Amniotic stem cell (primary cell): ENCODE measurements around the gene CD81.

ENCODE experiments used
- DNase-seq: peaks from one replicate; lab custom pipeline; 2025; lab: John Stamatoyannopoulos, UW

Gene CD81

DNA sequence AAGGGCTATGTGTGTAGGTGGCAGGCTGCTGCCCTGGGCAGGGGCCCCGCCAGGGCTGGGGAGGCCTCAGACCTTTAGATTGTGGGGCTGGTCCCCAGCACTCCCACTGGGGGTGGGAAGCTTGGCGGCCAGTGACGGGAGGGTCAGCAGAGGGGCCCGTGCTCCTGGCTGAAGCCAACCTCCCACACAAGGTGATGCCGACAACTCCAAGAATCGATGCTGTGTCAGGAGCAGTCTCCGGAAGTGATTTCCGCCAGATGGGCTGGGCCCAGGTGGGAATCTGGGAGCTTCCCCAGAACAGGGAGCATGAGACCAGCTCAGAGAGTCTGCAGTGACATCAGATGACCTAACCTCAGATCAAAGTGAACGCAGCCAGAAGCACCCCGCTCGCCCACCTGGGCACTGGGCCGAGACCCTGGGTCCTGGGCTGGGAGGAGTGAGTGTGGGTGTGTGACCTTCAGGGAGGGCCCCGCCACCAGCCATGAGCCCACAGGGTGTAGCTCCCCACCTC, 59.5 kb downstream of the CD81 start:
- no peak for DNase-seq

DNA sequence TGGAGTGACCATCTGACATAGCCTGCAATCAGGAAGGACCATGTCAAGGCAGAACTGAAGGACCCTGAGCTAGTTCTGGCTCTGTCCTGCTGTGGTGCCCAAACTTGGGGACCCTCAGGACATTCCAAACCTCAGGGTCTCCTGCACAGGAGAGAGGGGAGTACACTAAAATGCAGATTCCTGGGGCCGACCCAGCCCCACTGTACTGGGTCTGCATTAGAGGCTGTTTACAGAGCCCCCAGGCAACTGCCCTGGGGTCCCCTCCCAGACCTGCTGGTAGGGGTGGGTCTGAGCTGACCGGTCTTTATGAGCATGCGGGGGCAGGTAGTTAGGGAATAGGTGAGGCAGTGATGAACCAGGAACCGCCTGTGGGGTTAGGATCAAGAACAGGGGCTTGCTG, 60.4 kb downstream of the CD81 start:
- DNase-seq, result no peak

DNA sequence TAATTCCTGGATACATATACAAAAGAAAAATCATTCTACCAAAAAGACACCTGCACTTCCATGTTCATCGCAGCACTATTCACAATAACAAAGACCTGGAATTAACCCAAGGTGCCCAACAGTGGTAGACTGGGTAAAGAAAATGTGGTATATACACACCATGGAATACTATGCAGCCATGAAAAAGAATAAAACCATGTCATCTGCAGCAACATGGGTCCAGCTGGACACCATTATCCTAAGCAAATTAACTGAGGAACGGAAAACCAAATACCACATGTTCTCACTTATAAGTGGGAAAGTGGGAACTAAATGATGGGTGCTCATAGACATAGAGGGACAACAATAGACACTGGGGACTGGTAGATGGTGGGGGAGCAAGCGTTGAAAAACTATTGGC, 62.7 kb downstream of the CD81 start:
- DNase-seq, result no peak

DNA sequence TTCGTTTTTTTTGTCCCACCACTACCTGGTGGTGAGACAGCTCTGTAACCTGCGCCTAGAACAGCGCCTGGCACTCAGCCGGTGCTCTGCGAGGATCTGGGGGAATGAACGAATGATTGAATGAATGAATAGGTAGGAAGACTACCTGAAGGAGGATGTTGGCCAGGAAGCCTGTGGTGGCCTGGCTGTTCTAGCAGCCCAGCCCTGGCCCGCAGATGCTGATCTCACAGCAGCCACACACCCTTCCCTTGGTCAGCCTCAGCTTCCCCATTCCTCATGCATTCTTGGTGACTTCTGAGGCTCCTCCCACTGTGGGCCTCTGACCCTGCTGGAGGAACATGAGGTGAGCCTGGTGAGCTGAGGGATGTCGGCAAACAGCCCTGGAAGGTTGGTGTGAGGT, 63.5 kb downstream of the CD81 start:
- DNase-seq, result no peak

DNA sequence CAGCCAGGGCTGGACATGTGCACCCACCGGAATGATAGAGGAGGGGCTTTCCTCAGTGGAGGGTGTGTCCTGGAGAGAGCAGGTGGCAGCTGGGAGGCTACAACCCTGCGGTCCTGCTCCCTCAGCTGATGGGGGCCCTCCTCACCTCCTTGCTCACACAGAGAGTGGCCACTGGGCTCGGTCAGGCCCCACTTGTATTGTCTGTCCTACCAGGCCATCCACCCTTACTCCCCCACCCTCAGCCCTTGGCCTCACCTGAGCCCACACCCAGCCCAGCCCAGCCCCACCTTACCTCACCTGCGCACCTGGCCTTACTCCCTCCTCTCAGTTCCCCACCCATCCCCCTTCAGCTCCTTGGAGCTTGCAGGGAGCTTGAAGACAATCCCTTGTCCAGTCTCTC, 64.1 kb downstream of the CD81 start:
- DNase-seq, result no peak

DNA sequence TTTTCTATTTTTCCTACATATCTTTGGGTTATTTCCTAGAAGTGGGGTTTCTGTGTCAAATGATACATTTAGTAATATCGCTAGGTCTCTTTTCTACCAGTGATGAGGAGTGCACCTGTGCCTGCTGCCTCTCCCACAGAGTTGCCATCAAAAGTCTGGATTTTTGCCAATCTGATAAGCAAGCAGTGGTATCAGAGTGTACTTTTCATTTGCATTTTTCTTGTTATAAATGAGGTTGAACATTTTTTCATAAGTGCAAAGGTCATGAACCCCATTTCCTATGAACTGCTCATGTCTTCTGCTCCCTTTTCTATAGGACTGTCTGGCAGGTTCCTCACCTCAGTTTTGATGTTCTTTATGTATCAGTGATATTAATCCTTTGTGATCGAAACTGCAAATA, 65.5 kb downstream of the CD81 start:
- DNase-seq, result no peak

DNA sequence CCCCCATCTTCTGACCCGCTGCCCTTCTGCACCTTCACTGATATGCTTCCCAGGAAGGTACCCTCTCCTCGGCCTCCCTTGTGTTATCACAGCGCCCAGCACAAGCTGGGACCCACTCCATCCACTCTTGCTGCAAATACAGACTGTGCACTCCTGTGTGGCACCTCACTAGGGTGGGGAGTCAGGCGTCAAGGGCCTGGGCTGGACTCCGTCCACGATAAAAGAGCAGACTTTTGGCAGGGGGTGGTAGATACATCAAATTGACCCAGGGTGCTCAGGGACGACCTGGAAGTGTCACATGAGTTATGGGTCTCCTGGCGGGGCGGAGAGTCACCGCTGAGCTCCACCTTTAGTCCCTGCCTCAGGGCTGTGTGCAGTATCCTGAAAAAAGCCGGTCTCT, 66.3 kb downstream of the CD81 start:
- no peak for DNase-seq

DNA sequence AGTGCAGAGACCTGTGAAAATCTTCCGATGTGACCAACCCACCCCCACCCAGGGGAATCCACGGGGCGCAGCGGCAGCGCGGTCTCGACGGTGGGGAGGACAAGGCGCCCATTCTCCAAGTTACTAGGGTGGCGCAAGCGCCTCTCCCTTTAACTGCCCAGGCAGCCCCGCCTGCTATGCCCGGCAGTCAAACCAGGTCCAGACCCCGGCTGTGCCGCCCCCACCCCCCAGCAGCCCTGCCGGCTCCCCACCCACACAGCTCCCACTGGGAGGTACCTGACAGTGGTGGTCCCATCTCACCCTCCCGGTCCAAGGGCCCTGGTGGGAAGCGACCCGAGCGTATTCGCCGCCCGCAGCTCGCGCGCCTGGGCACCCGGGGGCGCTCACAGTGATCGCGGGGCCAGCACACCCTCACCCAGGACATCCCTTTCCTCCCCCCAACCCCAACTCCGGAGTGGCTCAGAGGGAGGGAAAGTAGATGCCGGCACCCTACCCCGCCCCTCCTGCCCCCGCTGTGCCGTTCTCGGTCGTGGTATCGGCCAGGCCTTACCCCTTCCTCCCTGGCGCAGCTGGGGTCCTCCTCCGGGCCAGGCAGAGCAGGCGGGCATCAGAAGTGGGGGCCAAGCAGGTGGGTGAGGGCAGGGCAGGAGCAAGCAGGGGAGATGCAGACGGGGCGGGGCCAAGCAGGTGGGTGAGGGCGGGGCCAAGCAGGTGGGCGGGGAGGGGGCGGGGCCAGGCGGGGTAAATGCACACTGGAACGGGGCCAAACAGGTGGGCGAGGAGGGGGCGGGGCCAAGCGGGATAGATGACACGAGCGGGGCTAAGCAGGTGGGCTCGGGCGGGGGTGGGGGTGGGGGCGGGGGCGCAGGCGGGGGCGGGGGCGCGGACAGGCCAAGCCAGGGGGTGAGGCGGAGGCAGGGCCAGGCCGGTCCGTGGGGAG, 67.0 kb downstream of the CD81 start, which contains the start of gene TRPM5:
TRPM5 (minus strand) TSS at position 634 of the 940 bp plus-strand sequence. CDS start 21,478 bp downstream, outside the sequence.
- no peak for DNase-seq

DNA sequence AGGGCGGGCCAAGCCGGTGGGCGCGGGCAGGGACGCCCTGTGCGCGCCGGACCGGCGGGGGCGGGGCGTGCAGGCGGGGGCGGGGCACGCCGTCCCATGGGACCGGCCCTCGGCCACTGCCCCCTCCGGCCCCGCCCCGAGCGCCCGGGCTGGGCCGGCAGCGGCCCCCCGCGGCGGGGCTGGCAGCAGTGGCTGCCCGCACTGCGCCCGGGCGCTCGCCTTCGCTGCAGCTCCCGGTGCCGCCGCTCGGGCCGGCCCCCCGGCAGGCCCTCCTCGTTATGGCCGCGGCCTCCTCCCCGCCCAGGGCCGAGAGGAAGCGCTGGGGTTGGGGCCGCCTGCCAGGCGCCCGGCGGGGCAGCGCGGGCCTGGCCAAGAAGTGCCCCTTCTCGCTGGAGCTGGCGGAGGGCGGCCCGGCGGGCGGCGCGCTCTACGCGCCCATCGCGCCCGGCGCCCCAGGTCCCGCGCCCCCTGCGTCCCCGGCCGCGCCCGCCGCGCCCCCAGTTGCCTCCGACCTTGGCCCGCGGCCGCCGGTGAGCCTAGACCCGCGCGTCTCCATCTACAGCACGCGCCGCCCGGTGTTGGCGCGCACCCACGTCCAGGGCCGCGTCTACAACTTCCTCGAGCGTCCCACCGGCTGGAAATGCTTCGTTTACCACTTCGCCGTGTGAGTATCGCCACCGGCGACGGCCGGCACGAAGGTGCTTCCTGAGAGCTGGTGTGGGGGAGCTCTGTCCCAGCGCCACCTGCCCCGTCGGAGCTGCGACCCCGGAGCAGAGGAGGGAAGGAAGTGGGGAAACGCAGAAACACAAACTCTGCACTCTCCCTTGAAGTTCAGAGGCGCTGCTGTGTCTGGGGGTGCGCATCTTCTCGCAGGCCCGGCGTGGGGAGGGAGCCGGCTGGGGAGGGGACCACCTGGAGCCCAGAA, 68.0 kb downstream of the CD81 start, which contains the start of gene KCNQ1:
KCNQ1 (plus strand) TSS at position 188 of the 925 bp plus-strand sequence; CDS start at position 279, 91 bp downstream.
- no peak for DNase-seq

DNA sequence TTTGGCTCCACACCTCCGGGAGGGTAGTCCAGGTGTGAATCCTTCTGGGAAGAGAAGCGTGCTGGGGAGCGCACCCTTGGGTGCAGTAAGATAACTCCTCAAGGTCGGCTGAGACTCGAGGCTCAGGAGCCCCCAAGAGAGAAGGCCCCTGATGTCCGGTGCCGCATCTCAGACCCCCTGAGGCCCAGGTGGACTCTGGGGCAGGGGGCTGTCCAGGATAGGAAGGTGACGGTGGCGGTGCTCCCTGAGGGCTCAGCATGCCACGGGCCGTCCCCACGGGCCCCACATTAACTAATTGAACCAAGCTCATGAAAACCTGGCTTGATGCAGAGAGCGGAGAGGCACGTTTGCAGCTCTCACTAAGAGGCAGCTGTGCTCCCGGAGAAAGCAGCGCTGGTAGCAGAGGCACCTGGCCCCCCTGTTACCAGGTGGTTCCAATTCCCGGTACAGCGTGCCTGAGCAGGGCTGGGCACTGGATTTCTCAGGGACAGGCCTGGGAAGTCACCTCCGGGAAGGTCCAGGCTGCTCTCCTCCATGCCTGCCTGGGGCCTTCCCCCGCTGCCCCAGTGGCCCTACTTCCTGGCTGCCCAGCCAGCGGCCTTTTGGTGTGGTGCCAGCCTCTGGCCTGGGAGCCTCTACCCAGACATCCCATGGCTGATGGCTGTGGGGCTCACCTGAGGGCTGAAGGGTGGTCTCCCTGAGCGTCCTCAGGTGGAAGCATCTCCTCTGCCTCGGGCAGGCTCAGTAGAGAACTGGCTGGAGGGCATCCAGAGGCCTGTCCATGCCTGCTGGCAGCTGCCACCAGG, 68.8 kb downstream of the CD81 start:
- no peak for DNase-seq

DNA sequence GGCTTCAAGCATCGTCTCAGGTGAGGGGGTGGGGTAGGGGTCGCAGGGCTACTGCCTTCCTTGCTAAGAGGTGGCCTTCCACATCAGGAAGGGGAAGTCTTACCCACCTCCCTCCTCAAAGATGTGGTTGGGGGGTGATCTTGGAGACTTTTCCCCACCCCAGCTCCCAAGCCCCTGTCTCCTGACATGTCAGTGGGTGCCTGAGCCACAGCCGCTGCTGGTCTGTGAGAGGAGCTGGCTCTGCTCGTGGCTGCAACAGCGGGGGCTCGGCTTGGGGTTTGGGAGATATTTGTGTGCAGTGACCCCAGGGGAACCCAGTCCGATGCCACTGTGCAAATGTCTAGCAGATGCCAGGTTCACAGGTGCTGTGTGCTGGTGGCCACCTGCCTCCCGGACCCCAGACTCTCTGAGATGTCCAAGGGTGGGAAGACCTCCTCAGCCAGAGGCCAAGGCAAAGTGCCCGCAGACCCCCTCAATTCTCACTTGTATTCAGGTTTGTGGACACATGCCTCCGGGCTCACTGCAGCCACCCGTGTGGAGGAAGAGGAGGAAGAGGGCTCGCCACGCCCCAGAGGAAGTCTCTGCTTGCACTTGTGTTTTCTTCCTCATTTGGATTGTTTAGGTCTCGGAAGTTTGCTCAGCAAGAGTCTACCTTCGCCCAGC, 69.6 kb downstream of the CD81 start:
- no peak for DNase-seq
